Neuronal stem cell (in vitro differentiated cells): ENCODE measurements around the gene IFT81.

Experiments
- DNase-seq: peaks from one replicate; pipeline ENCODE4 v3.0.0-alpha.2; 2013; ENCODE audit warnings: low spot score
- H2AFZ ChIP-seq: one replicate; pipeline ENCODE4 v1.6.1; 2013; ENCODE audit warnings: mild to moderate bottlenecking, low read length, inconsistent platforms
- H2AK5ac ChIP-seq: 2 replicates; pipeline ENCODE4 v1.6.1; 2013; ENCODE audit warnings: low read depth, mild to moderate bottlenecking, inconsistent platforms, low read length, moderate library complexity, mixed read lengths
- H2BK120ac ChIP-seq: 2 replicates; pipeline ENCODE4 v1.6.1; 2013; ENCODE audit warnings: low read depth, mild to moderate bottlenecking, inconsistent platforms, low read length, moderate library complexity, mixed read lengths
- H2BK12ac ChIP-seq: one replicate; pipeline ENCODE4 v1.6.1; 2013; ENCODE audit warnings: low read length, inconsistent platforms
- H2BK15ac ChIP-seq: 2 replicates; pipeline ENCODE4 v1.6.1; 2013; ENCODE audit warnings: mild to moderate bottlenecking, low read length, inconsistent platforms, mixed read lengths
- H2BK5ac ChIP-seq: one replicate; pipeline ENCODE4 v1.6.1; 2013; ENCODE audit warnings: inconsistent platforms, mild to moderate bottlenecking, low read length, moderate library complexity
- H3K14ac ChIP-seq: one replicate; pipeline ENCODE4 v1.6.1; 2013; ENCODE audit warnings: low read length, inconsistent platforms
- H3K18ac ChIP-seq: 2 replicates; pipeline ENCODE4 v1.6.1; 2013; ENCODE audit warnings: low read length, inconsistent platforms
- H3K23ac ChIP-seq: 2 replicates; pipeline ENCODE4 v1.6.1; 2013; ENCODE audit warnings: low read depth, mild to moderate bottlenecking, mixed read lengths, low read length, inconsistent platforms; ENCODE audit not compliant: poor library complexity
- H3K27ac ChIP-seq: replicated peaks from 3 replicates; pipeline ENCODE4 v1.5.1; 2013; ENCODE audit warnings: low read length, inconsistent platforms
- H3K27me3 ChIP-seq, 3 experiments: 2 replicates each; pipeline ENCODE4 v1.6.1; 2013; ENCODE audit warnings: low read length in 3 of 3, mild to moderate bottlenecking in 2 of 3, inconsistent platforms in 1 of 3, low read depth in 1 of 3, mixed read lengths in 1 of 3, moderate library complexity in 1 of 3; ENCODE audit not compliant: control insufficient read depth in 3 of 3, insufficient read depth in 3 of 3
- H3K36me3 ChIP-seq, 2 donors: replicated peaks in 1 of 2; 2 replicates each; pipeline ENCODE4 v1.6.1; 2013; ENCODE audit warnings: low read length in 2 of 2; ENCODE audit not compliant: control insufficient read depth in 2 of 2, insufficient read depth in 2 of 2
- H3K4ac ChIP-seq: 2 replicates; pipeline ENCODE4 v1.6.1; 2013; ENCODE audit warnings: inconsistent platforms, mild to moderate bottlenecking, low read length, moderate library complexity
- H3K4me1 ChIP-seq, 2 donors: 1 replicate in 1 of 2; 2 replicates in 1 of 2; pipeline ENCODE4 v1.6.1; 2013; ENCODE audit warnings: low read length in 2 of 2, low read depth in 1 of 2; ENCODE audit not compliant: control insufficient read depth in 2 of 2, insufficient read depth in 1 of 2
- H3K4me2 ChIP-seq: one replicate; pipeline ENCODE4 v1.6.1; 2013; ENCODE audit warnings: mild to moderate bottlenecking, low read length, inconsistent platforms; ENCODE audit not compliant: insufficient read depth, poor library complexity, severe bottlenecking
- H3K4me3 ChIP-seq, 2 donors: 2 replicates each; pipeline ENCODE4 v1.5.1; 2013; ENCODE audit warnings: low read length in 2 of 2, mild to moderate bottlenecking in 2 of 2, inconsistent platforms in 1 of 2, moderate library complexity in 1 of 2
- H3K79me1 ChIP-seq: one replicate; pipeline ENCODE4 v1.6.1; 2013; ENCODE audit warnings: low read depth, mild to moderate bottlenecking, inconsistent platforms, low read length, moderate library complexity
- H3K9ac ChIP-seq: one replicate; pipeline ENCODE4 v1.6.1; 2013; ENCODE audit warnings: mild to moderate bottlenecking, low read depth, low read length, inconsistent platforms; ENCODE audit not compliant: poor library complexity
- H3K9me3 ChIP-seq, 2 donors: replicated peaks in 1 of 2; 2 replicates each; pipeline versions ENCODE3 to v1.6.1; 2013; ENCODE audit warnings: low read length in 2 of 2, mild to moderate bottlenecking in 2 of 2, inconsistent platforms in 1 of 2, low read depth in 1 of 2, mixed read lengths in 1 of 2, moderate library complexity in 1 of 2; ENCODE audit not compliant: control insufficient read depth in 2 of 2, insufficient read depth in 1 of 2
- H4K8ac ChIP-seq: one replicate; pipeline ENCODE4 v1.6.1; 2013; ENCODE audit warnings: low read depth, mild to moderate bottlenecking, inconsistent platforms, low read length, moderate library complexity
- H4K91ac ChIP-seq: one replicate; pipeline ENCODE4 v1.6.1; 2013; ENCODE audit warnings: low read length, low read depth, mild to moderate bottlenecking, inconsistent platforms; ENCODE audit not compliant: poor library complexity
- WGBS, 2 donors: extraction: QIAGEN DNeasy Blood & Tissue Kit; methylation state at CpG; one replicate each; pipeline ENCODE4 v1.1.7; 2013; ENCODE audit warnings: missing lambda C conversion rate in 2 of 2, mixed read lengths in 1 of 2; ENCODE audit not compliant: insufficient read length in 2 of 2, insufficient replicate concordance in 1 of 2; ENCODE audit errors: extremely low coverage in 2 of 2; 5-methylcytosine and 5-hydroxymethylcytosine counted together

Gene IFT81

GRCh38 chr12:110244372-110244771, 120.2 kb downstream of the IFT81 start:
- Histone ChIP-seq H4K8ac (no peak overlapping the region), H3K9ac (no peak overlapping the region), H3K27me3 (no peaks in the 10 kb centered on the region), H2AFZ (no peak overlapping the region), H4K91ac (no peak overlapping the region), H3K4me3 (no peak overlapping the region), H3K36me3 (peaks cover 0 to 35% of the 10 kb centered on the region in 2 donors), H3K4me1 (peaks cover 0 to 3% of the 10 kb centered on the region in 2 donors), H3K79me1 (no peaks in the 10 kb centered on the region), H3K9me3 (peaks cover 0 to 4% of the 10 kb centered on the region in 2 donors), H3K14ac (no peak overlapping the region), H3K27ac (no peak overlapping the region), H3K23ac (no peak overlapping the region), H2BK5ac (no peak overlapping the region), H2BK15ac (no peak overlapping the region), H2BK12ac (no peak overlapping the region), H3K4ac (no peak overlapping the region), H3K18ac (no peak overlapping the region), H3K4me2 (no peak overlapping the region), H2BK120ac (no peak overlapping the region), H2AK5ac (no peak overlapping the region)
- DNase-seq: no peak
- no CpG with 5 or more reads among the region's 12 CpGs for WGBS, 2 donors

GRCh38 chr12:110244829-110245228, 120.7 kb downstream of the IFT81 start:
- Histone ChIP-seq H3K4ac (no peak overlapping the region), H3K79me1 (no peaks in the 10 kb centered on the region), H2BK12ac (no peak overlapping the region), H3K9me3 (peaks cover 0 to 4% of the 10 kb centered on the region in 2 donors), H3K36me3 (peaks cover 0 to 35% of the 10 kb centered on the region in 2 donors), H3K18ac (no peak overlapping the region), H3K4me2 (no peak overlapping the region), H3K23ac (no peak overlapping the region), H2AK5ac (no peak overlapping the region), H3K27ac (no peak overlapping the region), H2AFZ (no peak overlapping the region), H2BK5ac (no peak overlapping the region), H2BK120ac (no peak overlapping the region), H3K9ac (no peak overlapping the region), H3K4me1 (peaks cover 0 to 3% of the 10 kb centered on the region in 2 donors), H2BK15ac (no peak overlapping the region), H4K8ac (no peak overlapping the region), H3K14ac (no peak overlapping the region), H4K91ac (no peak overlapping the region), H3K27me3 (no peaks in the 10 kb centered on the region), H3K4me3 (no peak overlapping the region)
- no CpG with 5 or more reads among the region's 8 CpGs for WGBS, 2 donors
- no peak for DNase-seq

GRCh38 chr12:110245369-110245772, 121.2 kb downstream of the IFT81 start:
- Histone ChIP-seq H2AFZ (no peak overlapping the region), H3K79me1 (no peaks in the 10 kb centered on the region), H2BK12ac (no peak overlapping the region)

GRCh38 chr12:110246636-110247339, 122.6 kb downstream of the IFT81 start:
- DNase-seq: no peak
- no CpG with 5 or more reads among the region's 4 CpGs for WGBS, 2 donors

More at GRCh38 chr12:110245369-110245772, 121.2 kb downstream of the IFT81 start:
- Histone ChIP-seq H3K27me3 (no peaks in the 10 kb centered on the region), H3K14ac (no peak overlapping the region), H3K9me3 (peaks cover 0 to 4% of the 10 kb centered on the region in 2 donors), H3K4me3 (no peak overlapping the region), H3K4me2 (no peak overlapping the region), H2BK120ac (no peak overlapping the region), H3K9ac (no peak overlapping the region), H3K4me1 (peaks cover 0 to 3% of the 10 kb centered on the region in 2 donors), H2BK5ac (no peak overlapping the region), H2AK5ac (no peak overlapping the region), H3K36me3 (peaks cover 0 to 35% of the 10 kb centered on the region in 2 donors), H3K23ac (no peak overlapping the region), H2BK15ac (no peak overlapping the region), H4K8ac (no peak overlapping the region), H3K18ac (no peak overlapping the region), H4K91ac (no peak overlapping the region), H3K27ac (no peak overlapping the region), H3K4ac (no peak overlapping the region)
- no CpG with 5 or more reads among the region's 3 CpGs for WGBS, 2 donors
- DNase-seq: no peak

More at GRCh38 chr12:110246636-110247339, 122.6 kb downstream of the IFT81 start:
- Histone ChIP-seq H2BK15ac (no peak overlapping the region), H2AK5ac (no peak overlapping the region), H3K27ac (no peak overlapping the region), H2BK120ac (no peak overlapping the region), H3K9me3 (peaks cover 0 to 4% of the 10 kb centered on the region in 2 donors), H3K4me3 (no peak overlapping the region), H3K18ac (no peak overlapping the region), H4K8ac (no peak overlapping the region), H3K9ac (no peak overlapping the region), H3K36me3 (peaks cover 0 to 35% of the 10 kb centered on the region in 2 donors), H3K4ac (no peak overlapping the region), H3K27me3 (no peaks in the 10 kb centered on the region), H2BK12ac (no peak overlapping the region), H3K4me1 (peaks cover 0 to 3% of the 10 kb centered on the region in 2 donors), H2AFZ (no peak overlapping the region), H3K4me2 (no peak overlapping the region), H4K91ac (no peak overlapping the region), H3K14ac (no peak overlapping the region), H2BK5ac (no peak overlapping the region), H3K79me1 (no peaks in the 10 kb centered on the region), H3K23ac (no peak overlapping the region)
